ENCODE results near the gene SIDT2. TPM values are rescaled to one million over a fixed set of nuclear protein-coding genes. Genes with fewer than 3 reads are reported as not detected.

The SIDT2 gene
- total RNA-seq, 1 experiment from 2014 or later, result 37.0 TPM

DNA sequence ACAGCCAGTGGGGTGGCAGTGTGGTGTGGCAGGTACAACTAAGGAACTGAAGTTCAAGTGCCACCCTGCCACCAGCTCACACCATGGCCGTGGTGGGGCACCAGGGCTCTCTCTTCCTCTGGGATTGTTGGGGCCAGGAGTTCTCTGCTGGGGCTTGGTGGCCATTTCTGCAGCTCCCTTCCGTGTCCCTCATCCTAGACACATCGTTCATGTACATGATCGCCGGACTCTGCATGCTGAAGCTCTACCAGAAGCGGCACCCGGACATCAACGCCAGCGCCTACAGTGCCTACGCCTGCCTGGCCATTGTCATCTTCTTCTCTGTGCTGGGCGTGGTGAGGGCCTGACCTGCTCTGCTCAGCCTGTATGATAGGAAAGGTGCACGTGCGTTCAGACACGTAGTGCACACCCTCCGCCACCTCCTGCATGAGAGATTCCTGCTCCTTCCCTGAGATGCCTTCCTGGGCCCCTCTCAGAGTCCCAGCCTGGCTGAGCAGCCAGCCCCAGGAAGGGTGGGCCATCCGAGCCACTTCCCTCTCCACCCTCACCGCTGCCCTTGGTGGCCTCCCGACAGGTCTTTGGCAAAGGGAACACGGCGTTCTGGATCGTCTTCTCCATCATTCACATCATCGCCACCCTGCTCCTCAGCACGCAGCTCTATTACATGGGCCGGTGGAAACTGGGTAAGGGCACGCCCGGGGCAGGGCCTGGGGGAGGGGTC is 13.3 kb downstream of the SIDT2 start:
- Histone ChIP-seq H3K4me1 (ENCODE audit: control insufficient read depth in 1 of 2, insufficient read depth in 2 of 2, low read length in 2 of 2) (no peaks in the 10 kb centered on the region), H3K4me3 (replicated peaks in 1 of 2; ENCODE audit: low read depth in 1 of 2, low read length in 2 of 2) (no peak overlapping the region), H3K27me3 (ENCODE audit: insufficient read depth, low read length) (no peaks in the 10 kb centered on the region), H3K9me2 (ENCODE audit: insufficient read depth) (no peaks in the 10 kb centered on the region), H3K9ac (ENCODE audit: low read length) (no peak overlapping the region), H2AFZ (ENCODE audit: low read depth, low read length, poor library complexity, severe bottlenecking) (no peak overlapping the region), H3K79me2 (ENCODE audit: insufficient read depth, low read length) (no peaks in the 10 kb centered on the region), H3K4me2 (ENCODE audit: low read length) (no peak overlapping the region), H3K36me3 (ENCODE audit: control insufficient read depth in 1 of 2, insufficient read depth in 2 of 2, low read length in 2 of 2) (peaks cover 3 to 7% of the 10 kb centered on the region in 2 experiments; a peak in 1 of 4 replicates), H3K27ac (ENCODE audit: low read depth, low read length) (no peak overlapping the region), H4K20me1 (ENCODE audit: insufficient read depth) (no peaks in the 10 kb centered on the region), H3K9me3 (ENCODE audit: control insufficient read depth in 1 of 2, insufficient read depth in 1 of 2, low read depth in 1 of 2, low read length in 2 of 2) (no peaks in the 10 kb centered on the region)
- ChIA-PET CTCF (interaction anchor here (0.6 to 1.3 kb wide), 2 partner anchors 11 to 53 kb away, joined by 3 to 4 read pairs; no protein-coding TSS in a partner anchor), RAD21 (ENCODE audit: low non-redundant PET in 1 of 2, low total read pairs in 2 of 2, uncharacterized antibody in 2 of 2, unreplicated experiment in 2 of 2) (no interaction called here), POLR2A (no interaction called here)
- no TSS peak for BruUV-seq (replicated peaks)
- ATAC-seq, result no peak
- intact Hi-C loops (cut with micrococcal nuclease), result no loop called here
- no peak for DNase-seq (ENCODE audit: low read depth, low spot score)
- TF ChIP-seq ZFX (IDR thresholded peaks at IDR 0.05) (no peak), JUND (IDR thresholded peaks at IDR 0.05) (no peak), RAD21 (IDR thresholded peaks at IDR 0.05; ENCODE audit: low read depth) (no peak), SP1 (IDR thresholded peaks at IDR 0.05; ENCODE audit: low read depth) (no peak), EZH2 (IDR thresholded peaks at IDR 0.05) (no peak), ZNF274 (IDR thresholded peaks at IDR 0.05; ENCODE audit: low read depth, low read length) (no peak), ELF1 (IDR thresholded peaks at IDR 0.05; ENCODE audit: borderline replicate concordance, low read depth) (no peak), SRF (IDR thresholded peaks at IDR 0.05; ENCODE audit: low read depth) (no peak), CEBPB (IDR thresholded peaks at IDR 0.05; ENCODE audit: low read depth) (no peak), YY1 (IDR thresholded peaks at IDR 0.05; ENCODE audit: extremely low read depth, insufficient replicate concordance, low read depth, low read length) (no peak)
- TF ChIP-seq, protein P1, sequence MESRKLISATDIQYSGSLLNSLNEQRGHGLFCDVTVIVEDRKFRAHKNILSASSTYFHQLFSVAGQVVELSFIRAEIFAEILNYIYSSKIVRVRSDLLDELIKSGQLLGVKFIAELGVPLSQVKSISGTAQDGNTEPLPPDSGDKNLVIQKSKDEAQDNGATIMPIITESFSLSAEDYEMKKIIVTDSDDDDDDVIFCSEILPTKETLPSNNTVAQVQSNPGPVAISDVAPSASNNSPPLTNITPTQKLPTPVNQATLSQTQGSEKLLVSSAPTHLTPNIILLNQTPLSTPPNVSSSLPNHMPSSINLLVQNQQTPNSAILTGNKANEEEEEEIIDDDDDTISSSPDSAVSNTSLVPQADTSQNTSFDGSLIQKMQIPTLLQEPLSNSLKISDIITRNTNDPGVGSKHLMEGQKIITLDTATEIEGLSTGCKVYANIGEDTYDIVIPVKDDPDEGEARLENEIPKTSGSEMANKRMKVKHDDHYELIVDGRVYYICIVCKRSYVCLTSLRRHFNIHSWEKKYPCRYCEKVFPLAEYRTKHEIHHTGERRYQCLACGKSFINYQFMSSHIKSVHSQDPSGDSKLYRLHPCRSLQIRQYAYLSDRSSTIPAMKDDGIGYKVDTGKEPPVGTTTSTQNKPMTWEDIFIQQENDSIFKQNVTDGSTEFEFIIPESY (IDR thresholded peaks at IDR 0.05; ENCODE audit: extremely low read depth, insufficient replicate concordance, low read length), result no peak
- TF ChIP-seq, protein P2, sequence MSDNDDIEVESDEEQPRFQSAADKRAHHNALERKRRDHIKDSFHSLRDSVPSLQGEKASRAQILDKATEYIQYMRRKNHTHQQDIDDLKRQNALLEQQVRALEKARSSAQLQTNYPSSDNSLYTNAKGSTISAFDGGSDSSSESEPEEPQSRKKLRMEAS (IDR thresholded peaks at IDR 0.05), result no peak
- TF ChIP-seq, protein P3, sequence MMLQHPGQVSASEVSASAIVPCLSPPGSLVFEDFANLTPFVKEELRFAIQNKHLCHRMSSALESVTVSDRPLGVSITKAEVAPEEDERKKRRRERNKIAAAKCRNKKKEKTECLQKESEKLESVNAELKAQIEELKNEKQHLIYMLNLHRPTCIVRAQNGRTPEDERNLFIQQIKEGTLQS (IDR thresholded peaks at IDR 0.05), result no peak
